SK-N-SH treated with all-trans-retinoic acid at 6 μM for 48 hours (cell line): ENCODE data around the gene PHB1.
"Not testable (repeated sequence)": the region's sequence is repeated elsewhere in the genome, so short reads cannot be mapped to it uniquely, and the experiment has no call there.

Experiments
- ATAC-seq: fragments of 200-7000 bp; cut with Tn5 transposase; 3 replicates; pipeline ENCODE4 v1.9.1; 2020; ENCODE audit warnings: mild to moderate bottlenecking, moderate library complexity
- ARNTL ChIP-seq: fragments of 450-650 bp; formaldehyde crosslinking; IDR thresholded peaks from 2 replicates; pipeline ENCODE4 v1.5.0; 2020; ENCODE audit warnings: low read depth, mild to moderate bottlenecking, moderate library complexity, borderline replicate concordance
- BACH2 ChIP-seq: fragments of 250-450 bp; sonication (Bioruptor Pico); IDR thresholded peaks from 2 replicates; pipeline ENCODE4 v1.9.0; 2021; ENCODE audit warnings: mild to moderate bottlenecking, borderline replicate concordance
- CSDC2 ChIP-seq: fragments of 250-450 bp; sonication (Bioruptor Pico); IDR thresholded peaks from 2 replicates; pipeline ENCODE4 v1.5.0; 2020; ENCODE audit warnings: mild to moderate bottlenecking, moderate library complexity
- GLIS3 ChIP-seq: fragments of 250-450 bp; sonication (Bioruptor Pico); IDR thresholded peaks from 2 replicates; pipeline ENCODE4 v1.5.0; 2020; ENCODE audit warnings: mild to moderate bottlenecking, moderate library complexity
- ISL1 ChIP-seq: fragments of 250-450 bp; sonication (Bioruptor Pico); IDR thresholded peaks from 2 replicates; pipeline ENCODE4 v2.1.2; 2022; ENCODE audit warnings: mild to moderate bottlenecking, moderate library complexity
- OSR1 ChIP-seq: fragments of 250-450 bp; sonication (Bioruptor Pico); IDR thresholded peaks from 2 replicates; pipeline ENCODE4 v1.8.0; 2022; ENCODE audit warnings: moderate library complexity, mild to moderate bottlenecking, inconsistent platforms
- PPARA ChIP-seq: fragments of 250-450 bp; sonication (Bioruptor Pico); IDR thresholded peaks from 2 replicates; pipeline ENCODE4 v1.5.0; 2020; ENCODE audit warnings: mild to moderate bottlenecking, borderline replicate concordance
- RARB ChIP-seq: fragments of 250-450 bp; sonication (Bioruptor Pico); IDR thresholded peaks from 2 replicates; pipeline ENCODE4 v1.8.0; 2021; ENCODE audit warnings: mild to moderate bottlenecking, moderate library complexity
- SNAI2 ChIP-seq: fragments of 250-450 bp; sonication (Bioruptor Pico); IDR thresholded peaks from 2 replicates; pipeline ENCODE4 v1.5.0; 2020; ENCODE audit warnings: mild to moderate bottlenecking, moderate library complexity
- TCF4 ChIP-seq: fragments of 250-450 bp; sonication (Bioruptor Pico); IDR thresholded peaks from 2 replicates; pipeline ENCODE4 v1.8.0; 2021; ENCODE audit warnings: mild to moderate bottlenecking, moderate library complexity, borderline replicate concordance
- TOX ChIP-seq: fragments of 250-450 bp; sonication (Bioruptor Pico); IDR thresholded peaks from 2 replicates; pipeline ENCODE4 v1.8.0; 2021; ENCODE audit warnings: mild to moderate bottlenecking, moderate library complexity, borderline replicate concordance
- ZC3H10 ChIP-seq: fragments of 250-450 bp; sonication (Bioruptor Pico); IDR thresholded peaks from 2 replicates; pipeline ENCODE4 v1.5.1; 2021; ENCODE audit warnings: mild to moderate bottlenecking, moderate library complexity
- ZFP3 ChIP-seq: fragments of 250-450 bp; sonication (Bioruptor Pico); IDR thresholded peaks from 2 replicates; pipeline ENCODE4 v1.5.0; 2020; ENCODE audit warnings: mild to moderate bottlenecking, moderate library complexity
- ZFP30 ChIP-seq: fragments of 450-650 bp; formaldehyde crosslinking; IDR thresholded peaks from 2 replicates; pipeline ENCODE4 v1.5.0; 2022; ENCODE audit warnings: mild to moderate bottlenecking, moderate library complexity
- ZNF565 ChIP-seq: fragments of 450-650 bp; formaldehyde crosslinking; conservative IDR thresholded peaks from 2 replicates; pipeline ENCODE4 v1.5.0; 2020; ENCODE audit warnings: low read depth, mild to moderate bottlenecking, moderate library complexity
- ZNF70 ChIP-seq: fragments of 450-650 bp; formaldehyde crosslinking; IDR thresholded peaks from 2 replicates; pipeline ENCODE4 v1.5.0; 2020; ENCODE audit warnings: mild to moderate bottlenecking, moderate library complexity
- TF ChIP-seq, protein P1 (sequence below): fragments of 250-450 bp; sonication (Bioruptor Pico); IDR thresholded peaks from 2 replicates; pipeline ENCODE4 v1.5.0; 2020; ENCODE audit warnings: mild to moderate bottlenecking, moderate library complexity
- TF ChIP-seq, protein P2 (sequence below): fragments of 250-450 bp; sonication (Bioruptor Pico); IDR thresholded peaks from 2 replicates; pipeline ENCODE4 v1.8.0; 2021; ENCODE audit warnings: low read depth, mild to moderate bottlenecking, moderate library complexity, borderline replicate concordance
- TF ChIP-seq, protein P3 (sequence below): fragments of 250-450 bp; sonication (Bioruptor Pico); IDR thresholded peaks from 2 replicates; pipeline ENCODE4 v1.5.1; 2020; ENCODE audit warnings: low read depth, mild to moderate bottlenecking, moderate library complexity
- TF ChIP-seq, protein P4 (sequence below): fragments of 250-450 bp; sonication (Bioruptor Pico); IDR thresholded peaks from 2 replicates; pipeline ENCODE4 v1.5.1; 2021; ENCODE audit warnings: mild to moderate bottlenecking, moderate library complexity
- TF ChIP-seq, protein P5 (sequence below): fragments of 250-450 bp; sonication (Bioruptor Pico); IDR thresholded peaks from 2 replicates; pipeline ENCODE4 v1.8.0; 2020; ENCODE audit warnings: mild to moderate bottlenecking, moderate library complexity, borderline replicate concordance

Gene PHB1

DNA sequence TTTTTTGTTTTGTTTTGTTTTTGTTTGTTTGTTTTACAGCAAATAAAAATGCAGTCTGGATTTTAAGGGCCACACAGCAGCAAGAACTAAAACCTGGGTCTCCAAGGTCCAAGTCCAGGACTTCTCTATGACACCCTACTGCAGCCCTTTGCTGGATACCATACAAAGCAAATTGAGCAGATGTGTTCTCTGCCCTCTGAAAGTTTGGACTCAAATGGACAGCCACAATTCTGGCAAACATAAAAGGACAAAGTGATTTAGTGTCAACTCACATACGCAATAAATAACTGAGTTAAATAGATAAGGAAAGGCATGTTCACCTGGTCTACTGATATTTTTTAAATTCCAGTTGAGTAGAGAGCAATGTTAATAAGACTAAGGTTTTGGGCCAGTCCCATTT, 44.9 kb downstream of the PHB1 start:
- TF ChIP-seq OSR1 (CRISPR knock-in tag) (no peak), ZNF565 (CRISPR knock-in tag) (no peak), BACH2 (CRISPR knock-in tag) (no peak), CSDC2 (CRISPR knock-in tag) (no peak), ZFP3 (no peak), ARNTL (CRISPR knock-in tag) (no peak), RARB (no peak), ISL1 (CRISPR knock-in tag) (no peak), TOX (CRISPR knock-in tag) (no peak), GLIS3 (CRISPR knock-in tag) (no peak), ZFP30 (no peak)
- TF ChIP-seq, protein P1, sequence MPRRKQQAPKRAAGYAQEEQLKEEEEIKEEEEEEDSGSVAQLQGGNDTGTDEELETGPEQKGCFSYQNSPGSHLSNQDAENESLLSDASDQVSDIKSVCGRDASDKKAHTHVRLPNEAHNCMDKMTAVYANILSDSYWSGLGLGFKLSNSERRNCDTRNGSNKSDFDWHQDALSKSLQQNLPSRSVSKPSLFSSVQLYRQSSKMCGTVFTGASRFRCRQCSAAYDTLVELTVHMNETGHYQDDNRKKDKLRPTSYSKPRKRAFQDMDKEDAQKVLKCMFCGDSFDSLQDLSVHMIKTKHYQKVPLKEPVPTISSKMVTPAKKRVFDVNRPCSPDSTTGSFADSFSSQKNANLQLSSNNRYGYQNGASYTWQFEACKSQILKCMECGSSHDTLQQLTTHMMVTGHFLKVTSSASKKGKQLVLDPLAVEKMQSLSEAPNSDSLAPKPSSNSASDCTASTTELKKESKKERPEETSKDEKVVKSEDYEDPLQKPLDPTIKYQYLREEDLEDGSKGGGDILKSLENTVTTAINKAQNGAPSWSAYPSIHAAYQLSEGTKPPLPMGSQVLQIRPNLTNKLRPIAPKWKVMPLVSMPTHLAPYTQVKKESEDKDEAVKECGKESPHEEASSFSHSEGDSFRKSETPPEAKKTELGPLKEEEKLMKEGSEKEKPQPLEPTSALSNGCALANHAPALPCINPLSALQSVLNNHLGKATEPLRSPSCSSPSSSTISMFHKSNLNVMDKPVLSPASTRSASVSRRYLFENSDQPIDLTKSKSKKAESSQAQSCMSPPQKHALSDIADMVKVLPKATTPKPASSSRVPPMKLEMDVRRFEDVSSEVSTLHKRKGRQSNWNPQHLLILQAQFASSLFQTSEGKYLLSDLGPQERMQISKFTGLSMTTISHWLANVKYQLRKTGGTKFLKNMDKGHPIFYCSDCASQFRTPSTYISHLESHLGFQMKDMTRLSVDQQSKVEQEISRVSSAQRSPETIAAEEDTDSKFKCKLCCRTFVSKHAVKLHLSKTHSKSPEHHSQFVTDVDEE (CRISPR knock-in tag), result no peak
- TF ChIP-seq, protein P2, sequence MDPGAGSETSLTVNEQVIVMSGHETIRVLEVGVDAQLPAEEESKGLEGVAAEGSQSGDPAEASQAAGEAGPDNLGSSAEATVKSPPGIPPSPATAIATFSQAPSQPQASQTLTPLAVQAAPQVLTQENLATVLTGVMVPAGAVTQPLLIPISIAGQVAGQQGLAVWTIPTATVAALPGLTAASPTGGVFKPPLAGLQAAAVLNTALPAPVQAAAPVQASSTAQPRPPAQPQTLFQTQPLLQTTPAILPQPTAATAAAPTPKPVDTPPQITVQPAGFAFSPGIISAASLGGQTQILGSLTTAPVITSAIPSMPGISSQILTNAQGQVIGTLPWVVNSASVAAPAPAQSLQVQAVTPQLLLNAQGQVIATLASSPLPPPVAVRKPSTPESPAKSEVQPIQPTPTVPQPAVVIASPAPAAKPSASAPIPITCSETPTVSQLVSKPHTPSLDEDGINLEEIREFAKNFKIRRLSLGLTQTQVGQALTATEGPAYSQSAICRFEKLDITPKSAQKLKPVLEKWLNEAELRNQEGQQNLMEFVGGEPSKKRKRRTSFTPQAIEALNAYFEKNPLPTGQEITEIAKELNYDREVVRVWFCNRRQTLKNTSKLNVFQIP, result no peak
- ATAC-seq, result no peak

DNA sequence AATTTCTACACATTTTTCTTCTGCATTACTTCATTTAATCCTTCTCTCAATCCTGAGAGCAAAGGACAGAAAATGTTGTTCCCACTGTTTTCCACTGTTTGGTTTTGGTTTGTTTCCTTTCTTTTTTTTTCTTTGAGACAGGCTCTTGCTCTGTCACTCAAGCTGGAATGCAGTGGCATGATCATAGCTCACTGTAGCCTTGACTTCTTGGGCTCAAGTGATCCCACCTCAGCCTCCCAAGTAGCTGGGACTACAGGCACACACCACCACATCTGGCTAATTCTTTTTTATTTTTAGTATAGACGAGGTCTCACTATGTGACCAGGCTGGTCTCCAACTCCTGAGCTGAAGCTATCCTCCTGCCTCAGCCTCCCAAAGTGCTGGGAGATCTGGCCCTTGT, 45.6 kb downstream of the PHB1 start:
- TF ChIP-seq CSDC2 (CRISPR knock-in tag) (no peak), BACH2 (CRISPR knock-in tag) (no peak), ZNF70 (CRISPR knock-in tag) (no peak), ZC3H10 (no peak), TCF4 (CRISPR knock-in tag) (no peak), ISL1 (CRISPR knock-in tag) (no peak), GLIS3 (CRISPR knock-in tag) (no peak)
- TF ChIP-seq, protein P3, sequence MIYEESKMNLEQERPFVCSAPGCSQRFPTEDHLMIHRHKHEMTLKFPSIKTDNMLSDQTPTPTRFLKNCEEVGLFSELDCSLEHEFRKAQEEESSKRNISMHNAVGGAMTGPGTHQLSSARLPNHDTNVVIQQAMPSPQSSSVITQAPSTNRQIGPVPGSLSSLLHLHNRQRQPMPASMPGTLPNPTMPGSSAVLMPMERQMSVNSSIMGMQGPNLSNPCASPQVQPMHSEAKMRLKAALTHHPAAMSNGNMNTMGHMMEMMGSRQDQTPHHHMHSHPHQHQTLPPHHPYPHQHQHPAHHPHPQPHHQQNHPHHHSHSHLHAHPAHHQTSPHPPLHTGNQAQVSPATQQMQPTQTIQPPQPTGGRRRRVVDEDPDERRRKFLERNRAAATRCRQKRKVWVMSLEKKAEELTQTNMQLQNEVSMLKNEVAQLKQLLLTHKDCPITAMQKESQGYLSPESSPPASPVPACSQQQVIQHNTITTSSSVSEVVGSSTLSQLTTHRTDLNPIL (CRISPR knock-in tag), result no peak
- no peak for ATAC-seq

DNA sequence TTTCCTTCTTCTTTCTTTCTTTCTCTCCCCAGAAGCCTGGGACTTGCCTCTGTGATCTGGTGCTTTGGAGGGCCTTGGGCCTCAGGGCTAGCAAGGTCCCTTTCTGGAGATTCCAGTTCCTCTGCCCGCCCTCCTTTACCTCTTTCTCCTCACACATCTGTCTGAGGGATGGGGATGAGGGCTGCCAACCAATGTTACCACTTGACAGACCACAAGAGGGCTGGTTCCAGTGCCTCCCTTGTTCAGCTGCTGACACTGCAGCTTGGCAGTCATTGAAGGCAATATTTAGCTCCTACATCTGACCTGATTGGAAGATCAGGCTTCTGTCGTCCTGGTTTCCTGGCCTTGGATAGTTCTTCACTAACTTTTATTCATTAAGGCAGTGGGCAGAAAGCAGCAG, 49.0 kb downstream of the PHB1 start:
- TF ChIP-seq SNAI2 (CRISPR knock-in tag), result no peak
- no peak for TF ChIP-seq TCF4 (CRISPR knock-in tag)
- TF ChIP-seq GLIS3 (CRISPR knock-in tag), result no peak
- TF ChIP-seq, protein P2, result no peak
- ATAC-seq, result peak; percentile 46; the same call in 2 of the 3 replicates

DNA sequence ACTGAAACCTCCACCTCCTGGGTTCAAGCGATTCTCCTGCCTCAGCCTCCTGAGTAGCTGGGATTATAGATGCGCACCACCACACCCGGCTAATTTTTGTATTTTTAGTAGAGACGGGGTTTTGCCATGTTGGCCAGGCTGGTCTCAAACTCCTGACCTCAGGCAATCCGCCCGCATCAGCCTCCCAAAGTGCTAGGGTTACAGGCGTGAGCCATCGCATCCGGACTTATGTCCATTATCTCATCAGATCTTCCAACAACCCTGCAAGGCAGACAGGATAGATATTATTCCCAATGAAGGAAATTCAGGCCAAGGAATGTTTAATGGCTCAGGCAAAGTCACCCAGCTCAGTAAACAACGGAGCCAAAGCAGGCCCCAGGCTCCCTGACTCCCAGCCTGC, 49.6 kb downstream of the PHB1 start:
- not testable (repeated sequence) for ATAC-seq

DNA sequence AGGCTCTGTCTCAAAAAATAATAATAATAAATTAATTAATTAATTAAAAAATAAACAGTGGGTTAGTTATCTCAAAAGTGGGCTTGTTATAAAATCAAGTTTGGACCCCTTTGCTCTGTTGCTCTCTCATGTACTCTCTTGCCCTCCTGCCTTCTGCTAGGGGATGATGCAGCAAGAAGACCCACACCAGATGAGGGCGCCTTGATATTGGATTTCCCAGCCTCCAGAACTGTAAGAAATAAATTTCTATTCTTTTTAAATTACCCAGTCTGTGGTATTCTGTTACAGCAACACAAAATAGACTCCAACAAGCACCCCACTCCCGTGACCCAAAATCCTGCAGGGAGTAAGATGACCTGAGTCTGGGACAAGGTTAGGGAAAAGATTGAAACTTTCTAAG, 50.6 kb downstream of the PHB1 start:
- no peak for TF ChIP-seq SNAI2 (CRISPR knock-in tag)
- TF ChIP-seq, protein P3 (CRISPR knock-in tag), result no peak
- TF ChIP-seq TCF4 (CRISPR knock-in tag), result no peak
- TF ChIP-seq, protein P4, sequence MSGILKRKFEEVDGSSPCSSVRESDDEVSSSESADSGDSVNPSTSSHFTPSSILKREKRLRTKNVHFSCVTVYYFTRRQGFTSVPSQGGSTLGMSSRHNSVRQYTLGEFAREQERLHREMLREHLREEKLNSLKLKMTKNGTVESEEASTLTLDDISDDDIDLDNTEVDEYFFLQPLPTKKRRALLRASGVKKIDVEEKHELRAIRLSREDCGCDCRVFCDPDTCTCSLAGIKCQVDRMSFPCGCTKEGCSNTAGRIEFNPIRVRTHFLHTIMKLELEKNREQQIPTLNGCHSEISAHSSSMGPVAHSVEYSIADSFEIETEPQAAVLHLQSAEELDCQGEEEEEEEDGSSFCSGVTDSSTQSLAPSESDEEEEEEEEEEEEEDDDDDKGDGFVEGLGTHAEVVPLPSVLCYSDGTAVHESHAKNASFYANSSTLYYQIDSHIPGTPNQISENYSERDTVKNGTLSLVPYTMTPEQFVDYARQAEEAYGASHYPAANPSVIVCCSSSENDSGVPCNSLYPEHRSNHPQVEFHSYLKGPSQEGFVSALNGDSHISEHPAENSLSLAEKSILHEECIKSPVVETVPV (CRISPR knock-in tag), result no peak
- no peak for TF ChIP-seq PPARA (CRISPR knock-in tag)
- TF ChIP-seq, protein P5, sequence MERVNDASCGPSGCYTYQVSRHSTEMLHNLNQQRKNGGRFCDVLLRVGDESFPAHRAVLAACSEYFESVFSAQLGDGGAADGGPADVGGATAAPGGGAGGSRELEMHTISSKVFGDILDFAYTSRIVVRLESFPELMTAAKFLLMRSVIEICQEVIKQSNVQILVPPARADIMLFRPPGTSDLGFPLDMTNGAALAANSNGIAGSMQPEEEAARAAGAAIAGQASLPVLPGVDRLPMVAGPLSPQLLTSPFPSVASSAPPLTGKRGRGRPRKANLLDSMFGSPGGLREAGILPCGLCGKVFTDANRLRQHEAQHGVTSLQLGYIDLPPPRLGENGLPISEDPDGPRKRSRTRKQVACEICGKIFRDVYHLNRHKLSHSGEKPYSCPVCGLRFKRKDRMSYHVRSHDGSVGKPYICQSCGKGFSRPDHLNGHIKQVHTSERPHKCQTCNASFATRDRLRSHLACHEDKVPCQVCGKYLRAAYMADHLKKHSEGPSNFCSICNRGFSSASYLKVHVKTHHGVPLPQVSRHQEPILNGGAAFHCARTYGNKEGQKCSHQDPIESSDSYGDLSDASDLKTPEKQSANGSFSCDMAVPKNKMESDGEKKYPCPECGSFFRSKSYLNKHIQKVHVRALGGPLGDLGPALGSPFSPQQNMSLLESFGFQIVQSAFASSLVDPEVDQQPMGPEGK (CRISPR knock-in tag), result no peak
- no peak for ATAC-seq
